ENCODE data around the gene RREB1. TPM values are rescaled to one million over a fixed set of nuclear protein-coding genes. Genes with fewer than 3 reads are reported as not detected.
"Not testable (repeated sequence)": the region's sequence is repeated elsewhere in the genome, so short reads cannot be mapped to it uniquely, and the experiment has no call there.

Gene RREB1
- total RNA-seq, 1 experiment from 2014 or later, result 5.3 TPM

DNA sequence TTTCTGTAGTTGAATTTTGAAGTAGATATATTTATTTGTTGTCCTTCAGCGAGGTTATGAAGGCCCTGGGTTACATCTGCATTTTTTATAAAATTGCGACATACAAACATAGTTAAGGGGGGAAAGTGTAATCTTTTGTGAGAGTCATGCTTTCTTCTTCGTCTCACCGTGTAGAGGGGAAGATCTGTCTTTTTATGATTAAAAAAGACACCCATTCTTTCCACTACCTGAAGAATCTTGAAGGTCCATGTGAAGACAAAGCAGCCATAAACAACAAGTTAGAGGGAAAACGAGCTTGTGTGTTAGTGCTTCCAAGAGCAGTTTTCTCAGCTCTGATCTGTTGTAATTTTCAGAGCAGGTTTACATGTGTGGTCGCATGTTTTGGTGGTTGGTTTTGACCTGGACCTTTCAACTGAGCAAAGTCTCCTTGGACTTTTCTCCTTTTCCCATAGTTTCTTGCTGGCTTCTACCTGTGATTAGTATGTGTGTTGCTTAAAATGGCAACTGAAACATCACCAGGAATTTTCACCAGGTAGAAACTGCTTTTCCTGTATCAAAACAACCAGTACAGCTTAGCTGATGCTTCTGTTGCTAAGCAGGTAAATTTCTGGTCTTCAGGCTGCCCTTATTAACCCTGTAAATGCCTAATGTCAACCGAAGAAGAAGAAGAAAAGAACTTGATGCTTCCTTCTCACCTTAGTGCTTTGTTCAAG is 37.3 kb downstream of the RREB1 start:
- DNase-seq (ENCODE audit: low spot score), result no peak

- no peak for DNase-seq (ENCODE audit: low spot score)
Measured at GRCh38 chr6:7145585-7145884, 37.8 kb downstream of the RREB1 start.

GRCh38 chr6:7145885-7146828 is 38.4 kb downstream of the RREB1 start:
- DNase-seq (ENCODE audit: low spot score), result no peak

DNA sequence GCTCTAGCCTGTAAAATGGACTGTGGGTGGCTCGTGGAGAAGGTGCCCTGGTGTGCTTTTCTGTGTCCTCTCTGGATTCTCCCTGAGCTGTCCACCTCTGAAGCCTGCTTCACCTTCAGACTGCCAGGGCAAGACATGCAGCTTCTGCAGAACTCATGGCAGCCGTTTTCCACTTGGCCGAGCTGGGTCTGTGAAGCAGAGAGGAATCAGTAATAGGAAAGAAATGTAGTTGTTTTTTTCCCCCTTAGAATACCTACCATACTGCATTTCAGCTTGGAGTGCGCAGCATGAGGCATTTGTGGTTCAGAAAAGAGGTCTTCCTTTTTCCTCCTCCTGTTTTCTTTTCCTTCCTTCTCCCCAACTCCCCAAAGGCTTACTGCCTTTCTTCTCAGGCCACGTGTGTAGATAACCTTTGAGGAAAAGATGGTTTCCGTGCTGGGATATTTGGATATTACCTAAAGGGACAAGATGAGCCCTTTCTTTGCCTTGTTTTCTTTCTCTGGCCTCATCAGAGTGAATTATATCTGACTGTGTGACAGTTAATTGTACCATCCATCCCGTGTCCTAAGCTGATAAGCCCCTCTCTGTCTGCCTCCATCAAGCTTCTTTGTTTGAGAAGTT is 39.4 kb downstream of the RREB1 start:
- DNase-seq (ENCODE audit: low spot score), result no peak

- no peak for DNase-seq (ENCODE audit: low spot score)
Measured at GRCh38 chr6:7148100-7148822, 40.5 kb downstream of the RREB1 start.

DNA sequence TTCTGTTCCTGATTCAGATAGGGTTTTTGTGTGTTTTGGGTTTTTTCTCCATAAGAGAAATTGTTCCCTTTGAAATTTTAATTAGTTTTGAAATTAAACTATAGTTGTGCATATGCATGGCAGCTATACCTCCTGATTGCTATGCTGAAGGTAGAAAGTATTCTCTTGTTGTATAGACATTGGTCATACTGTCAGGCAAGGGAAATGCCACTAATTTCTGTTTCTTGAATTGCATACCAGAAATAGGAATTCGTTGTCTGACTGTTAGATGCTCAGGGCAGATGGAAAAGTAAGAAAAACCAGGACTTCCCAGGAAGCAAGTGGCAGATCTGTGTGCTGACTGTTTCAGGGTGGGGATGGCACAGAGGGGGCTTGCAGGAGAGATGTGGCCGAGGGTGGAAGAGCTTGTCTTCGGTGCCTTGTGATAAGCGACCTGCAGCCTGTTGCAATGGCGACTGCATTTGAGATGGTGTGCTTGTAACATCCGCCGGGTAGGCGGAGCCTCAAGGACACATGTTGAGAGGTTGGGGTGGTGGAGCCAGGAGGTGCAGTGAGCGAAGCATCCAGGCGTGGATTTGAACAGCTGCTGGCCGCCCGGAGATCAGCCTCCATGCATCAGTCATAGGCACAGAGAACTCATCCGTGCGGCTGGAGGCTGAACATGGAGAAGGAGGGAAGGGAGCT is 42.8 kb downstream of the RREB1 start:
- no peak for DNase-seq (ENCODE audit: low spot score)

- no peak for DNase-seq (ENCODE audit: low spot score)
Measured at GRCh38 chr6:7151381-7151780, 43.6 kb downstream of the RREB1 start.

DNA sequence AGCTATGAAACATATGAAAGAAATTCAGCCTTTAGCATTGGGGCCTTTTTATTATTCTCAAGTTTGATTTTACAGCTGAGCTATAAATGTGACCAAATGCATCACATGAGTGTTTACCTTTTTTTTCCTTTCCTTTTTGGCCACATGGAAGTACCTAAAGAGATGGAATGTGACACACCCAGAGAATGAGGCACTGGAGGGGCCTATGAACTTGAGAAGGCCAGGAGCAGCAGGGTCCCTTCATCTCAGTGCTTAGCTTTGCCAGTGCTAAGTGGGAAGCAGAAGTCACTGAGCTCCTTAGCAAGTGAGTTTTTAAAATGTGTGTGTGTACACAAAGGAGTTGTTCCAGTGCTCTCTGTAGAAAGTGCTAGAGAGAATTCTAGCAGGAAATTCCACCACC is 44.7 kb downstream of the RREB1 start:
- no peak for DNase-seq (ENCODE audit: low spot score)

GRCh38 chr6:7153789-7154188 is 46.0 kb downstream of the RREB1 start:
- no peak for DNase-seq (ENCODE audit: low spot score)

- no peak for DNase-seq (ENCODE audit: low spot score)
Measured at GRCh38 chr6:7154341-7155139, 46.8 kb downstream of the RREB1 start.

- no peak for DNase-seq (ENCODE audit: low spot score)
Measured at GRCh38 chr6:7155871-7156579, 48.3 kb downstream of the RREB1 start.

- no peak for DNase-seq (ENCODE audit: low spot score)
Measured at GRCh38 chr6:7156643-7157278, 49.0 kb downstream of the RREB1 start.

DNA sequence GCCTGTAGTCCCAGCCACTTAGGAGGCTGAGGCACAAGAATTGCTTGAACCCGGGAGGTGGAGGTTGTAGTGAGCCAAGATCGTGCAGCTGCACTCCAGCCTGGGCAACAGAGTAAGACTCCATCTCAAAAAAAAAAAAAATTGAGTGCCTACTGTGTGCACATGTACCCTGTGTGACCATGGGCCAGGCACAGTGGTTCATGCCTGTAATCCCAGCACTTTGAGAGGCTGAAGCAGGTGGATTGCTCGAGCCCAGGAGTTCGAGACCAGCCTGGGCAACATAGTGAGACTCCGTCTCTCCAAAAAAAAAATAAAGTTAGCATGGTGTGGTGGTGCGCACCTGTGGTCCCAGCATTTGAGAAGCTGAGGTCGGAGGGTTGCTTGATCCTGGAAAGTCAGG is 49.5 kb downstream of the RREB1 start:
- DNase-seq (ENCODE audit: low spot score), result not testable (repeated sequence)

GRCh38 chr6:7157752-7158616 is 50.2 kb downstream of the RREB1 start:
- DNase-seq (ENCODE audit: low spot score), result no peak

- no peak for DNase-seq (ENCODE audit: low spot score)
Measured at GRCh38 chr6:7159790-7160525, 52.2 kb downstream of the RREB1 start.

DNA sequence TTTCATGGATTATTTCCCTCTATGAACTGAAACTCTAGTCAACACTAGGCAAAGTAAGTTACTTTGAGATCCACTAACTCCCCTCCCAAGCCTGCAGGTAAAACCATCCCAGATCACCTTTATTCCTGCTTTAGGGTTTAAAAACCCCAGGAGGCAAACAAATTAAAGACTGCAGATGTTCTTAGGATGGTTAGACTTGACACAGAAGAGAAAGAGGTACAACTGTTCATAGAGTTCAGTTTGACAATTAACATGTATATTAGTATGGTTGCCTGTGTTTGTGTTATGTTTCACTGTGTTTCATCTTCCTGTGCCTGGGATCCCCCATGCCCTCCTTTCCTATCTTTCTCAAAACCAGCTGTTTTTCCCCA is 53.5 kb downstream of the RREB1 start:
- no peak for DNase-seq (ENCODE audit: low spot score)

DNA sequence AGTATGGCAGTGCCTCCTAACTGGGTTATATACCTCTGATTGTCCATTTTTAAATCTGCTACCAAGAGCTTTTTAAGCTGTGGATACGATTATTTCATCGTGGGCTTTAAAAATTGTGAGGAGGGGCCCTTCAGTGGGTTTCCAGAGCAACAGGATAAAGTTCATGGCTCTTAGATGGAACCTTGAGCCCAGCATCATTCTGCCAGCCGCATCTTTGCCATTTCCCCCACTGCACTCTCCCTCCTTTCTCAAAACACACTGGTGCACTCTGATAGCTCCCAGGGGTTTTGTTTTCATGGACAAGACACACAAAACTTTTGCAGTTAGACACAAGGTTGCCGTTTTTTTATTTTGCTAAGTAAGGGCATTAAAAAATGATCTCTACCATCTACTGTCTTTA is 54.1 kb downstream of the RREB1 start:
- DNase-seq (ENCODE audit: low spot score), result no peak

- no peak for DNase-seq (ENCODE audit: low spot score)
Measured at GRCh38 chr6:7163661-7164071, 55.9 kb downstream of the RREB1 start.

Data from H4 (cell line).